Bronchial epithelial cell (primary cell): ENCODE results near the gene ST8SIA4. TPM values are rescaled to one million over a fixed set of nuclear protein-coding genes. Genes with fewer than 3 reads are reported as not detected.

Experiments
- DNase-seq: peaks from one replicate; pipeline ENCODE4 v3.0.0-alpha.2; 2010; ENCODE audit warnings: low read depth
- FAIRE-seq: peaks from 2 replicates; lab custom pipeline; 2011; peaks lifted over from hg19 to GRCh38; lab: Jason Lieb, UNC
- H3K27me3 ChIP-seq: 2 replicates; pipeline ENCODE4 v1.5.1; 2011; ENCODE audit warnings: low read length; ENCODE audit not compliant: control insufficient read depth, insufficient read depth
- H3K36me3 ChIP-seq: 2 replicates; pipeline ENCODE4 v1.5.1; 2011; ENCODE audit warnings: low read length; ENCODE audit not compliant: control insufficient read depth, insufficient read depth
- H3K4me3 ChIP-seq: 2 replicates; pipeline ENCODE4 v1.5.1; 2011; ENCODE audit warnings: mild to moderate bottlenecking, low read depth, low read length, control low read depth
- total RNA-seq: library from RNA; depleted of rRNA; stranded (reverse); fragments of >200 nt; gene quantifications from 2 replicates; pipeline ENCODE4 v1.2.1, GENCODE V29; 2014
- TF ChIP-seq, protein P1 (sequence below): IDR thresholded peaks from 2 replicates; pipeline ENCODE4 v1.5.1; 2011; ENCODE audit warnings: mild to moderate bottlenecking, moderate library complexity, low read length, control low read depth, inconsistent platforms; ENCODE audit not compliant: insufficient read depth, severe bottlenecking

The ST8SIA4 gene
- total RNA-seq, 1 donor from 2014 or later = under 0.01 TPM

- TF ChIP-seq, protein P1, sequence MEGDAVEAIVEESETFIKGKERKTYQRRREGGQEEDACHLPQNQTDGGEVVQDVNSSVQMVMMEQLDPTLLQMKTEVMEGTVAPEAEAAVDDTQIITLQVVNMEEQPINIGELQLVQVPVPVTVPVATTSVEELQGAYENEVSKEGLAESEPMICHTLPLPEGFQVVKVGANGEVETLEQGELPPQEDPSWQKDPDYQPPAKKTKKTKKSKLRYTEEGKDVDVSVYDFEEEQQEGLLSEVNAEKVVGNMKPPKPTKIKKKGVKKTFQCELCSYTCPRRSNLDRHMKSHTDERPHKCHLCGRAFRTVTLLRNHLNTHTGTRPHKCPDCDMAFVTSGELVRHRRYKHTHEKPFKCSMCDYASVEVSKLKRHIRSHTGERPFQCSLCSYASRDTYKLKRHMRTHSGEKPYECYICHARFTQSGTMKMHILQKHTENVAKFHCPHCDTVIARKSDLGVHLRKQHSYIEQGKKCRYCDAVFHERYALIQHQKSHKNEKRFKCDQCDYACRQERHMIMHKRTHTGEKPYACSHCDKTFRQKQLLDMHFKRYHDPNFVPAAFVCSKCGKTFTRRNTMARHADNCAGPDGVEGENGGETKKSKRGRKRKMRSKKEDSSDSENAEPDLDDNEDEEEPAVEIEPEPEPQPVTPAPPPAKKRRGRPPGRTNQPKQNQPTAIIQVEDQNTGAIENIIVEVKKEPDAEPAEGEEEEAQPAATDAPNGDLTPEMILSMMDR = no peak
- Histone ChIP-seq H3K36me3 (no peaks in the 10 kb centered on the region), H3K4me3 (no peak overlapping the region), H3K27me3 (peaks cover 3% of the 10 kb centered on the region)
- no peak for FAIRE-seq
- no peak for DNase-seq
Observed at GRCh38 chr5:100899675-100900074, 3.4 kb downstream of the ST8SIA4 start.

DNA sequence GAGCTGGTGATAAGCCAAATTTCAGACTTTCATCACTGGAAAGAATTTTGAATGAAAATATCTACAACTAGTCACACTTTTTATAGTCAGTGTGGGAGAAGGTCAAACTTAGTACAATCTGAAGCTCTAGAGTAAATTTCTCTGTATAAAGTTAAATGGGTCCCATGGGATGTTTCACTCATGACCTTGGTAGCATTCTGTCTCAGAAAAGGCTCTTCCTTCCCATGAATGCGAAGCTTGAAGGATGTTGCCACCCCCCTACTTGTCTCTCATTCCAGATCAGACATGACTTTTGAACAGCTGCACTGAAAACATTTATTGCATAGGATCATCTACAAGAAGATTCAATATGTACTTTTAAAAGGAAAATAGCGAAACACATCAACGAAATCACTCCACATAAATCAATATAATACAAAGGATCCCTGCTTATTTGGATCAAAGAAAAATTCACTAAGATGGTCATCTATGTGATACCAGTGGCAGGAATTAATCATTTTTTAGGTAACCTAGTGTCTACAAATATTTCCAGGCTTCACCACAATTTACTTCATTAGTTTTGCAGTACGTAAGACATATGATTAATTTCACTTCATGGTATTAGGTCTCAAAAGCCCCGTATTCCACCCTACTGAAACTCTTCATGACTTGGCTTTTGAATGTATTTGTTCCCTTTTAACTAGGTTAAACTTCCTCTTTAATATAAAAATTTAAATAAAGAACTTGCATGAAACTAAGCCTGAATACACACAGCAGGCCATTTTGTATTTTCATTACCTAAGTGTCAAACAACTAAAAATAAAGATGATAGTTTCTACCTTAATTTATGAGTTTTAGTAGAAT, 4.4 kb downstream of the ST8SIA4 start:
- FAIRE-seq (no peak), DNase-seq (no peak)
- TF ChIP-seq, protein P1 = no peak
- H3K36me3 ChIP-seq = no peaks in the 10 kb centered on the region
- no peaks in the 10 kb centered on the region for H3K27me3 ChIP-seq
- no peak overlapping the region for H3K4me3 ChIP-seq

DNA sequence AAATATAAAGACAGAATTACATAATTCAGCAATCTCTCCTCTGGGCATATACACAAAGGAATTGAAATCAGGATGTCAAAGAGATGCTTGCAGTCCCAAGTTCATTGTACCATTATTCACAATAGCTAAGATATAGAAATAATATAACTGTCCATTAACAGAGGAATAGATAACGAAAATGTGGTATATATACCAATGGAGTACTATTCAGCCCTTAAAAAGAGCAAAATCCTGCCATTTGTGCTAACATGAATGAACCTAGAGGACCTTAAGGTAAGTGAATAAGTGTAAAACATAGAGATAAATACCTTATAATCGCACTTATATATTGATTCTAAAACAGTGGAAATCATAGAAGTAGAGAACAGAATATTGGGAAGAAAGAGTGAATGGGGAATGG, 7.0 kb downstream of the ST8SIA4 start:
- TF ChIP-seq, protein P1 = no peak
- no peak overlapping the region for H3K4me3 ChIP-seq
- H3K36me3 ChIP-seq = no peaks in the 10 kb centered on the region
- no peaks in the 10 kb centered on the region for H3K27me3 ChIP-seq
- DNase-seq (no peak), FAIRE-seq (no peak)

- Histone ChIP-seq H3K36me3 (no peaks in the 10 kb centered on the region), H3K4me3 (no peak overlapping the region), H3K27me3 (no peaks in the 10 kb centered on the region)
- DNase-seq (peak; percentile 68), FAIRE-seq (no peak)
- TF ChIP-seq, protein P1 = no peak
Observed at GRCh38 chr5:100890461-100891008, 12.5 kb downstream of the ST8SIA4 start.

DNA sequence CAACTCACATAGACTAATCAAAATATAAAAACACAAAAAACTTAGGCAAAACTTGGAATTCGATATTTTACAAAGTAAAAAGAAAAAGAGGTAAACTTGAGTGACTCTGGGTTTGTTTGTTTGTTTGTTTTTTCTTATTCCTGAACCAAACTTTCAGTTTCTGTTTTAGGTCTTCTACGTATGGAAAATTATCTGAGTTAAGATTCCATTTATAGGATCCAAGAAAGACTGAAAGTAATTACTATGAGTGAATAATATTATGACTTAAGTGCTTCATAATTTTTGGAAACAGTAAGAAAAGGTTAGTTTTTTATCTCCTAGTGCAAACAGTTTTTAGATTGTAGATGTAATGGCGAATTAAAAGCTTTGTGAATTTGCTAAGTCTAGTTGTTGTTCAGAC, 13.2 kb downstream of the ST8SIA4 start:
- FAIRE-seq = no peak
- Histone ChIP-seq H3K27me3 (no peaks in the 10 kb centered on the region), H3K4me3 (no peak overlapping the region)

More for the DNA sequence above, 13.2 kb downstream of the ST8SIA4 start:
- no peak for DNase-seq
- TF ChIP-seq, protein P1 = no peak
- no peaks in the 10 kb centered on the region for H3K36me3 ChIP-seq
